GM18517 (cell line): Measurements from ENCODE around the gene KRT3.

ENCODE experiments used
- ATAC-seq: cut with Tn5 transposase; IDR thresholded peaks from one replicate; pipeline ENCODE4 v1.9.1; 2021; ENCODE audit warnings: mild to moderate bottlenecking, moderate library complexity; ENCODE audit not compliant: unreplicated experiment

Gene KRT3

DNA sequence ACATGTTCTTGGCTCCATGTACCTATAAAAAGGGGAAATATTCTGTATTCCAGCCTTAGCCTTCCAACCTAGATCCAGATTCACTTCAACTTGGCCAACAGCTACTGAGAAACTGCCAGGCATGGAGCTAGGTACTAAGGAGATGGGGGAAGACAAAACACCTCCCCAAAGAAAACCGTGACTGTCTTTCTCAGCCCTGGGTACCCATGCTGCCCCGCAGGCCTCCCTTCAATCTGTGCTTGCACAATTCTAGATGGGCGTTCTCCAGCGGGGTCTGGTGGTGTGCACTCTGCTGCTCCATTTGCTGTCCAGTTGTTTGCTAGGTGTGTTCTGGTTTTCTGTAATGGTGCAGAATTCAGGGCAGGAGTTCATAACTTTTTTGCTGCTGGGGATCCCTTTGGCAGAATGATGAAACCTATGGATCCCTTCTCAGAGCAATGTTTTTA is 18.8 kb upstream of the KRT3 start:
- ATAC-seq = no peak

DNA sequence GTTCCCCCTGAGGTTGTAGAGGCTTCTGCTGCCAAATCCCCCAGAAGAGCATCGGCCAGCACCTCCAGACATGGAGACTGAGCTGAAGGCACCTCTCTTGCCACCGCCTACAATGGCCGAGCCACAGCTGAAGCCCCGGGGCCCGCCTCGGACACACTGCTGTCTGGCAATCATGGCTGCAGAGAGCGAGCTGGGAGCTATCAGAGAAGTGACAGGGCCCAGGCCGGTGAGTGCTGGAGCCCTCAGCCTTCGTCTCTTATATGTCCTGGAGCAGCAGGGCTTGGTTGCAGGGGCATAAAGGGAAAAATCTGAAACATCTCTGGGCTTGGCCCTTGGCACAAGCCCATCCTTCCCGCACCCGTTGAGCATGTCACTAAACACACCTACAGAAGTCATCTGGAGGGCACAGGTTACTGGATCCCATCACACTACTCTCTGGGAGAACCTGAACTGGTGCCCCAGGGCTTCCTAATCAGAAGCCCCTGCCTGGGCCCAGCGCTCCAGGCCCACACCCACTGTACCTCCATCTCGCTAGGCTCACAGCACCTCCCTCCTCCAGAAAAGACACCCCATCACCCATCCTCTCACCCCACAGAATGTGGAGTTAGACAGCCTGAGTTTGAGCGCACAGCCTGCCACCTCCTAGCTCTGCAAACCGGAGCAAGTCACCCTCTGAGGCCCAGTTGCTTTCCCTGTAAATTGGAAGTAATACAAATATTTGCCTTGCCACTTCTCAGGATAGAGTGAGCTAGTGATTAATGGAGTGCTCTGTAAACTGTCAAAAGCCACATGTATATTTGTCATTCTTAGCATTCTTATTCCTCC is 18.2 kb upstream of the KRT3 start, which contains the start of gene KRT4:
TSS of gene KRT4 (minus strand) at position 232 of the 825 bp plus-strand sequence. CDS start at position 174, 58 bp downstream.
- no peak for ATAC-seq

DNA sequence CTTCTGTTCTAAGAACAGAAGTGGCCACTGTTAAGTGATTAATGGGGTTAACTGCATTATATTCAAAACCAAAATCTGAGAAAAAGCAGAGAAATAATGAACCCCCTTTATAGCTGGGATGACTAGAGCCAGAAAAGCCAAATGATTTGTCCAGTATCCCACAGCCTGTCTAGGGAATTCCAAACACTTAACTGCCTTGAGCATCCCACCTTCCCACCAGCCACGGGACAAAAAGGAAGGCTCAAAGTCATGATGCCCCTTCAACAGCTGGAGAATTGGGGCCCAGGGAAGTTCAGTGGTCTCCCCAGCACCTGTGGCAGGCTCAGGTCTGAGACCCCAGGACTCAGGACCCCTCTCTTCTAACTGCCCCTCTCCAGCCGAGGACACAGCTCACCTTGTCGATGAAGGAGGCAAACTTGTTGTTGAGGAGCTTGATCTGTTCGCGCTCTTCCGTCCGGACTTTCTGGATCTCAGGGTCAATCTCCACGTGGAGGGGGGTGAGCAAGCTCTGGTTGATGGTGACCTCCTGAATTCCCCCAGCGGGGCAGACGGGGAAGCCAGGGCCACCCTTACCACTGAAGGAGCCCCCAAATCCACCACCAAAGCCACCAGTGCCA is 17.4 kb upstream of the KRT3 start:
- no peak for ATAC-seq

DNA sequence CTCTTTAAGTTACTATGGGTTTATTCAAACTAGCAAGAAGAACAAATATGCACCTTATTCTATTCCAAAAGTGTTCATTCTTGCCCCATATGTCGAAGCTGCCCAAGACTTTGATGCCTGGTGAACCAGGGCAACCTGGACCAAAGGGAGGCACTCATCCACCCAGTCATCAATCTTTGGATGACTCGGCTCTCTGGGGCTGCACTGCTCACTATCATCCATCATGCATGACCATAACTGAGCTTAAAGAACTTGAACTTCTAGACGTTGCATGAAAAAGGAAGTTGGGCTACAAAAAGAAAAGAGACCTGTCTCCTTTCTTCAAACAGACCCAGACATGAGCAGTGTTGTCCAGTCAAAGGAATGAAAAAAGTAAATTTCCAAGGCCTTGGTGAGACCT is 16.8 kb upstream of the KRT3 start:
- no peak for ATAC-seq

DNA sequence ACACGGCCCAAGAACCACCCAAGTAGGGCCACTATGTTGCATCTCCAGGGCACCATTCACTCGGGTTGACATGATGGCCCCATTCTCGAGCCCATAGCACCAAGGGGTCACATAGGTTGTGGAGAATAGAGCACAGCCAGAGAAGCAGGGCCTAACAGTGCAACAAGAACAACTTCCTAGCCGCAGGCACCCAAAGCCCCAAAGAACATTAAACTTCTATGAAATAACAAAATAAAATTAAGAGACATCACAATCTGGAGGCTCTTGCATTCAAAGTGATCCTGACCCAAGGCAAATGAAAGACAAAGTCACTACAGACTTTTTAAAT is 16.1 kb upstream of the KRT3 start:
- no peak for ATAC-seq

DNA sequence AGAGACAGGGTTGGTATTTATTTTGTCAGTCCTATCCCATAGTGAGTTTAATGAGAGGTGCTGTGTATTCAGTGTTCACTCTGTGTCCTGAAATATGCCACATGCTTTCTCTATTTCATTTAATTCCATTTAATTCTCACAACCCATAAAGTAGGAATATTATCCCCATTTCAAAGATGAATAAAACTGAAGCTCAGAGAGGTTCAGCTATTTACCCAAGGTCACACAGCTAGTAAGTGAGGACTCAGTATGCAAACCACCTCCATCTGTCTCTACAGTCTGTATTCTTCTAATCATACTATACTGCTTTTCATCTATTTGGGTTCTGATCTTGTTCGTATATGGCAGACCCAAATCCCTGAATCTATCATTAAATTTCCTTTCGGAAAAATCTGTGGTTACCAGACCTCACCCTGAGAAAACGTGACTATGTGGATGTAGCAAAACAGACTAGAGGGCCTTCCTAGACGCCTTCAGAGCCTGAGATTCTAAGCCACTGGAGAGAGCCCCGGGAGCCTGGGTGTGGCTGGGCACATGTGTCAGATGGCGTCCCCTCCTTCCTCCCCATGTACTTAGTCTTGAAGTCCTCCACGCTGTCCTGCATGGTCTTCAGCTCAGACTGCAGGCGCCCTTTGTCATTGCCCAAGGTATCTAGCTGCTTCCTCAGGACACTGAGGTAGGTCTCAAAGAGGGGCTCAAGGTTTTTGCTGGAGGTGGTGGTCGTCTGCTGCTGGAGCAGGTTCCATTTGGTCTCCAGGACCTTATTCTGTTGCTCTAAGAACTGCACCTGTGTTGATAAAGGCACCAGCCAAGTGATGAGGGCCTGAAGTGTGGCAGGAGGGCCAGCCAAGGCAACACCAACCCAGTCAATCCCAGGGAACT is 15.5 kb upstream of the KRT3 start:
- ATAC-seq = no peak

DNA sequence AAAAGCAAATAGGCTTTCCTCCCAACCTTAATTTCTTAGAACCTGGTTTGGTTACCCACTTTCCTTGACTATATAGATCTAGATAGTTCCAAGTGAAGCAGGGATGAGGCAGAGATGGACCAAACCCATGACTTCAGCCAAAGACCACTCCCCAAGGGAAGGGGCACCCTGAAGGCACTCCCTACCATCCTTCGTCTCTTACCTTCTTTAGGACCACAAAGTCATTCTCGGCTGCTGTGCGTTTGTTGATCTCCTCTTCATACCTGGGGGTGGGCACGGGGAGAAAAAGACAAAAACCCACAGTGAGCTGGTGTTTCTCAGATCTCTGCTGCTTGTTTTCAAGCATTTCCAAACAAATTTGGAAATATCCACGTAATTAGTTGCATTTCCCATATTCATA is 14.6 kb upstream of the KRT3 start:
- ATAC-seq = no peak

DNA sequence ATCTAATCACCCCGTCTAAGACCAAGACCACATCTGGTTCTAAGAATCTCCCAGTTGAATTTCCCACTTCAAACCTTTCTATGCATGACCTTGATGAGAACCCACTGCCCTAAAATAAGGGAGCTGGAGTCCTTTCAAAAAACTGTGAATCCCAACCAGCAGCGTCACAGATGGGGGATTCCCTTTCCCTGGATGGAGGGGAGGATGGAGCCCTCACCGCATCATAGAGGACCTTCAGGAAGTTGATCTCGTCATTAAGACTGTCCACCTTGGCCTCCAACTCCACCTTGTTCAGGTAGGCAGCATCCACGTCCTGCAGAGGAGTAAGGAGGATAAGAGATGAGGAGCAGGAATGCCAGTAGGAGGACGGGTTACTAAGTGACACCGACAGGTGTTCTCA is 13.2 kb upstream of the KRT3 start:
- no peak for ATAC-seq

DNA sequence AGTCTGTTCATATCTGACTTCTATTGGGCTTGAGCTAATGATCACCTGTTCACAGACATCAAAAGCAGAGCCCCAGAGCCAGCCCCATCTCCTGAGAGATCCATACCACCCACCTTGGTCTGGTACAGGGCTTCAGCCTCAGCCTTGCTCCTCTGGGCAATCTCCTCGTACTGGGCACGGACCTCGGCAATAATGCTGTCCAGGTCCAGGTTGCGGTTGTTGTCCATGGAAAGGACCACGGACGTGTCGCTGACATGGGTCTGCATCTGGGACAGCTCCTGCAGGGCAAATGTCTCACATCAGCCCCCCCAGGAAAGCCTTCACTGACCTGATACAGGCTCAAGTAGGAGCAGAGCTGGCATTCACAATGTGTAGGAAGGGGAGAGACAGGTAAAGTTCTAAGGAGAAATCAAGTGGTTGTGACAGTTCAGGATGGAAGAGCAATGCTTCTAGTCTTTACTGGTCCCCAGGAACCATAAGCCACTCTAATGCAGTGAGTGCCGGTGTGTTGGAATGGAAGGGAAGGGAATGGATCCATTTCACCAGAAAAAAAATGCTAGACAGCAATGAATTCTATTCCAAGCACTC is 12.8 kb upstream of the KRT3 start:
- no peak for ATAC-seq

DNA sequence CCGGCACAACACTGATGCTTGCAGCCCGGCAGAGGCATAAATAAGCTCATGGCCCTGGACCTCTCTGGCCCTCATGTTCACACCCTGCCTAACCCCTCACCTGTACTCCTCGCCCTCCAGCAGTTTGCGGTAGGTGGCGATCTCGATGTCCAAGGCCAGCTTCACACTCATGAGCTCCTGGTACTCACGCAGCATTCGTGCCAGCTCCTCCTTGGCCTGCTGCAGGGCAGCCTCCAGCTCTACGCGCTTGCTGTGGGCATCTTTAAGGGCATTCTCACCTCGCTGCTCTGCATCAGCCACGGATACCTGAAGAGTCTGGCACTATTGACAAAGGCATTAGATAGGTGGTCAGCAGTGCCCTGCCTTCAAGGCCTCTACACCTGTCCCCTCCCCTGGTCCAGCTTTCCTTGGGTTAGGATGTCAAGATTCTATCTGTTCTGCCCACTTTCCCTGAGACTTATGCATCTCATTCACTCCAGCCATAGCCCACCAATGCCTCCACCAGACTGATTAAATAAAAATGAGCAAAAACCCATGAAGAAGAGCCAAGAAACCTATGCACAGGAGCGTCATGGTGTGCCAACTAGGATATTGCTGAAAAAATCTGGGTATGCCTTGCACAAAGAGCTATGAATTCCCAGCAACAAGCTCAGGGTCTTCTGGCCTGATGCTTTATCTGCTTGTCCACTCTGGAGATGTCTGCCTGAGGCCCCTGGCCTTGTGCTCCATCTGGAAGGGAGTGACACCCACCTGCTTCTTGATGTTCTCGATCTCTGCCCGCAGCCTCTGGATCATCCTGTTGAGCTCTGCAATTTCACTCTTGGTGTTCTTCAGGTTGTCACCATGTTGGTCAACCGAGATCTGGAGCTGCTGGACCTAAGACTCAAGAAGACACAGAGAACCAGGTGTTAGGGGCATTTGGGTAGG is 11.9 kb upstream of the KRT3 start:
- ATAC-seq = no peak

DNA sequence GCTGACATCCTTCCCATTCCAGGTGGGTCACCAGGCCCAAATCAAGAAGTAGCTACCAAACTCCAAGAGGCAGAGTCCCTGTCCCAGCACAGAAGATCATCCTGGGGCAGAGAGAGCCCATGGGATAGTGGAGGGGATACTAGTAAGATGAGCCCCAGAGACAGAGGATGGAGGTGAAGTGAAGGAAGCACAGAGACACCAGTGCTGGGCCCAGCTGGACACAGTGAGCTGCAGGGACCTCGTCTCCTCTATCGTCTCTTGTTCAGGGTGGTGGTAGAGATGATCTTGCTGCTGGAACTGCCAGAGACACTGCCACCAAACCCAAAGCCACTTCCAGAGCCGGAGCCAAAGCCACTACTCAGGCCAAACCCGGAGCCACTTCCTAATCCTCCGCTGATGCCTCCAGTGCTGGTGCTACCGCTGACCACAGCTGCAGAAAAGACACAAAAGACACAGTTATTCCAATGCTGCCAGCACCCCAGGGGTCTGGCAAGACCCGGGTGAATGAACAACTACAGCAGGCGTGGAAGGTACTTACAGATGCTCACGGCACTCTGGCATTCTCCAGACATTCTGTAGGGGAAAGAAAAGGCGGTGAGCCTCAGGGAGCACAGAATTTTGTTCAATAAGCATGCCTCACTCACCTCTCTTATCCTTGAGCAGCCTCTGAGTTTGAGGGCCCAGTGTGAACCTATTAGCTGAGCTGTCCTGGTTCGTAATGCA is 11.1 kb upstream of the KRT3 start:
- no peak for ATAC-seq

DNA sequence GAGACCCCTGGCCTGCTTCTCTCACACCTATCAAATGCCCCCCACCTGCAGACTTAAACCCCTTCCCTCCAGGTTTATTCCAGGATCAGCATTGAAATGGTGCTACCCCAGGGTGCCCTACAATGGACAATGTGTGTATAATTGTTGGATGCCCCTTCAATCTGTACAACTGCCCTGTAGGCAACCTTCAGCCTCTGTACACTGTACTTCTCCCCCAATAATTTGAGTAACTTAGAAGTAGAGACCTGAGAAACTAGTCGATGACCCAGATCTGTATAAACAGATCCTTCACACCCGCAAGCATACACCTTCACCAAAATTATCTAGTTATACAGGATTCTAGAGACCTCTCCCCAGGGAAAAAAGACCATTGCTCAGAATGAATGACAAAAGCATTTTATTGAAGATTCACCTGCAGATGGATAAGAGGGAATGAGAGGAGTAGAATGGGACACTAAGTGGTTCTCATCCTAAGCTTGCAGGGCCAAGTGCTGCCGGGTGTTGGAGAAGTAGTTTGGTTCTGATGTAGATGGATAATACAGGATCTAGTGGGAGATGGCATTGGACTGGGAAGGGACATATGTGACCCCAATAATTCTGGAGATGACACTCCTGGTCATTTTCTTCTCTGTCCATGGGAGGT is 10.4 kb upstream of the KRT3 start:
- no peak for ATAC-seq

DNA sequence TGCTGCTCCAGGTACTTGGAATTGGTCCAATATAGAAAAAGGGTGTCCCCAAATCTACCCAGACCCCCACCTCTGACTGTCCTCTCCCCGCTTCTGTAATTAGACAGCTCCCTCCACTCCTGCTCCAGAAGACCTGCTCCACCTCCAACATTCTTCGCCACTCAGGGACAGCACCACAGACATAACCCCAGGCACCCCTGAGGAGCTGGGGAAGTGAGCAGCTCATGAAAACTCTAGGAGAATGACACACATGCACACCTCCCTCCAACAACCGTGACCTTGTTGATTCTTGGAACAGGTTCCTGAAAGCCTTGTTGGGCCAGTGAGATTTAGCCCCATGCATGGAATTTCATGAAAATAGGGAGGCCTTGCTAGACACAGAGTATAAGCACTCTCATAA is 9.8 kb upstream of the KRT3 start:
- no peak for ATAC-seq

DNA sequence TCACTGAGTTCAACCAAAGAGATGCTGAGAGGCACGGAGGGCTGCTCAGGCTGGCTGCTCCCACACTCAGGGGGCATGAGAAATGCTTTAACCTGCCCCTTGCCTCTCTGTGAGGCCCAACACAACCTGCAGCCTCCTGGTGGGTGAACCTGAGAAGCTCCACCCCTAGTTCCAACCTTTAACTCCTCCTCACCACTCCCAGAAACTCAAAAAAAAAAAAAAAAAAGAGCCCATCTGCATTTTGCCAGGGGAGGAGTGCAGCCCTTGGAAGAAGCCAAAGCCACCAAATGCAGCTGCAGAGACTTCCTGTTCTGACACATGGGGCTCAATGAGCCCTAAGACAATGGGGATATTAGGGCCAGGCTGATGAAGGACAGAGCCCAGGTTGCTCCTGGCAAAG is 9.1 kb upstream of the KRT3 start:
- ATAC-seq = no peak

DNA sequence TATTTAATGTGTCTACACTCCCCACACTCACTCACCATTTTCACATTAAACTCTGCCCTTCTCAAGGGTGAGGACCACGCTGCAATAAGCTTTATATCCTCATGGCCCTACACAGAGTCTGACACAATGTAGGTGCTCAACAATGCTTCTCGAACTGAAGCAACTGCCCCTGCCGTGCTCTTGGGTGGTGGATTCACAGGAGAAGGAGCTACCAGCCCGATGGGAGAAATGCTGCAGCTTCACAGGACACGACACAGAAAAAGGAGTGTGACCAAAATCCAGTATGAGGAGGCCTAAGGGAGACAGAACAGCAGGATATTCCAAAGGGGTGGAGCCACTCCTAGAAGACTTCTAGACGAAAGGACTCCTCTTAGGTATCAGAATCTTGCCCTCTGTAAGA is 6.5 kb upstream of the KRT3 start:
- no peak for ATAC-seq

DNA sequence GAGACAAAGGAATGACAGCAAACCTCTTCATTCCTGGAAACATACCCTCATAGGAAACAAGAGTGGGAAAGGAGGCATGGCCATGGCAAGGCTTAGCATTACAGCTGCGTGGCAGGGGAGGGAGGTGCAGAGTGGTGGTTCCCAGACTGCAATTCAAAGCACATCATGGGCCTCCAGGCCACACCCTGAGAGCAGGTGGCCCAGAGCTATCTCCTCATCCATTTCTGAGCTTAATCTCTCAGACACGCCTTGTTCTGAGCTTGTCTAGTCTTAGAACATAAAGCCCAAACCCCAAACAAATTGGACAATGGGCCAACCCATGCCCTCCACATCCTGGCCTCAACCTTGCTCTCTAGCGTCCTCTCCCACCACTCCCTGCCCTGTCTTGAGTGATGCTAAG is 5.9 kb upstream of the KRT3 start:
- no peak for ATAC-seq

DNA sequence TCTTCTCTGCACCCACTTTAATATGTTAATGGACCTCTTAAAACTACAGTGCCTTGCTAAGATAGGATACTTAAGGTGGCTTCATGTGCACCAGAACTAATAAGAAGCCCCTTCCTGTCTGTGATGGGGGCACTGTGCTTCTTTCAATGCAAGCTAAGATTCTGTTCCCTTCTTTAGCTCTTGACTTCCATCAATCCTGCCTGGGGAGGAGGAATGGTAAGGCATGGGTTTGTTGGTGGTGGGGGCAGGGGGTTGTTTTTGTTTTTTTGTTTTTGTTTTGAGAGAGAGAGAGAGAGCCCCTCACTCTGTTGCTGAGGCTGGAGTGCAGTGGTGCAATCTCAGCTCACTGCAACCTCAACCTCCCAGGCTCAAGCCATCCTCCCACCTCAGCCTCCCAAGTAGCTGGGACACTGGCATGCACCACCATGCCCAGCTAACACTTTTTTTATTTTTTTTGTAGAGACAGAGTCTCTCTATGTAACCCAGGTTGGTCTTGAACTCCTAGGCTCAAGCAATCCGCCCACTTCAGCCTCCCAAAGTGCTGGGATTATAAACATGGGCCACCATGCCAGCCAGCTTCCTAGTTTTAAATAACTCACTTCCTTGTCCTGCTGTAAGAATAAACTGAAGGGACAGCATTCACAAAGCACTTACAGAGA is 4.5 kb upstream of the KRT3 start:
- no peak for ATAC-seq

DNA sequence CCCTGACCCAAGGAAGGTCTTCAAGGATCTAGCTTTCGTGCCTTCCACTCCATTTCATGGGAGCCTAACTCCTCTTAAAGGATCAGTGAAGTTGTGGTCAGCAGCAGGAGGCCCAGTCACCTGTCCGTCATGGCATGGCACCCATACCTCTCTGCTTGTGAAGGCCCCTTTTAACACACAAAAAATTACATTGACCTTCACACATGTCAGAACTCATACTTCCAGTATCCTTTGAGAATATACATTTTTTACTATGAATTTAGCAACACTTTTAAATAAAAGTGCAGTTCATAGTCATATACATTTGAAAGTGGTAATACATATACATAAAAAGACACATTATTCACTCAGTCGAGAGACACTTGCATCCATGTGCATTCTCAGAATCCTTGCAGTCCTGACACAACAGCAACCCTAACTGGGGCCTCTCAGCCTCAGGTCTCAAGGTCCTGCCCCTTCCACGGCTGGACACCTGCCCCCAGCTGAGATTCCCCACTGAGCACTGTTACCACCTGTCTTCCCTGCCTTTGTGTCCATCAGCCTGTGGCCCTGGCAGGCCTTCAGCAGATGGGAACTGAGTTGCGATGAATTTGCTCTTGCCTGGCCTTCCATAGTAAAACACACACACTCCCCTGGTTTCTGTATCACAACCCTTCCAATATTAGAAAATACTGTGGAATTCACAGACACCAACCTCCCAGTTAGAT is 3.7 kb upstream of the KRT3 start:
- no peak for ATAC-seq
